DMS53 treated with DMSO at 0.1 percent for 48 hours (cell line): ENCODE measurements around the gene EPHB1.
"Not testable (repeated sequence)": the region's sequence is repeated elsewhere in the genome, so short reads cannot be mapped to it uniquely, and the experiment has no call there.

ENCODE experiments used
- DNase-seq: peaks from one replicate; lab custom pipeline; 2025; ENCODE audit not compliant: unreplicated experiment; lab: John Stamatoyannopoulos, UW

Gene EPHB1

DNA sequence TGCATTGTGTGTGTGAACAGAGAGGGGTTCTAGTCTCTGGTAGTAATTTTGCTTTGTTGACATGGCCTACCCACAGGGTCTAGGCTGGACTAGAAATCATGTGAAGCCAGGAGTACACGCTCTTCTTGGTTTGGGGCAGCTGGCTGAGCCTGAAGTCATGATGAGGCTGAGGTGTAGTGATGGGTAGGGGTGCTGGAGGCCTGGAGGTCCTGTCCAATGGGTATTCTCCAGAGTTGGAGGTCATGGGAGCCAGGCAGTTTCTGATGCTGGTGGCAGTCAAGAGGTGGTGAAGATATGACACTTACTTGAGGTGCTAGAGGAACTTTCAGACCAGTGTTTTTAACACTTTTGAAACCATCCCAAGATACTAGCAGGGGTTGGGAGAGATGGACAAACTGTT lies 18.5 kb upstream of the EPHB1 start:
- no peak for DNase-seq

DNA sequence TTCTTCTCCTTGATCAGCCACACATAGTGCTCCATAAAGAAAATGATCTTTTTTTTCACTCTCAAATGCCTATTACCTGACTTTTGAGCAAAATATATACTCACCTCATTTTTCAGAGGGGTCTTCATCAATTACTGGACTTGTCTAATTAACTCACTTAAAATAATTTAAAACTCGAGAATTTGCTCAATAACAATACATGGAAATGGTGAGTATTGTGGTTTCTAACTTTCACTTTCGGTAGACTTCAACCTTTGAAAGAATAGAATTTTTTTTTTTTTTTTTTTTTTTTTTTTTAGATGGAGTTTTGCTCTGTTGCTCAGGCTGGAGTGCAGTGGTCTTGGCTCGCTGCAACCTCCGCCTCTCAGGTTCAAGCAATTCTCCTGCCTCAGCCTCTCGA lies 17.7 kb upstream of the EPHB1 start:
- DNase-seq = no peak

- DNase-seq = not testable (repeated sequence)
Measured at GRCh38 chr3:134788283-134788682, 6.8 kb upstream of the EPHB1 start.

- DNase-seq = no peak
Measured at GRCh38 chr3:134790065-134790464, 5.0 kb upstream of the EPHB1 start.

DNA sequence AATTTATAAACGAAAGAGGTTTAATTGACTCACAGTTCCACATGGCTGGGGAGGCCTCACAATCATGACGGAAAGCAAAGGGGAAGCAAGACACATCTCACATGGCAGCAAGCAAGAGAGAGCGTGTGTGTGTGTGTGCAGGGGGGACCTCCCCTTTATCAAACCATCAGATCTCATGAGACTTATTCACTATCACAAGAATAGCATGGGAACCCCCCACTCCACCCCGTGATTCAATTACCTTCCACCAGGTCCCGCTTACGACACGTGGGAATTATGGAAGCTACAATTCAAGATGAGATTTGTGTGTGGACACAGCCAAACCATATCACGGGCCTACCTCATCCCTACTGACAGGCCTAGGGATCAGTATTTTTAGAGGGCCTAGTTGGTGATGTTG lies 3.1 kb upstream of the EPHB1 start:
- no peak for DNase-seq

GRCh38 chr3:134792700-134793099 lies 2.4 kb upstream of the EPHB1 start:
- no peak for DNase-seq

- DNase-seq = no peak
Measured at GRCh38 chr3:134793562-134793961, 1.5 kb upstream of the EPHB1 start.

DNA sequence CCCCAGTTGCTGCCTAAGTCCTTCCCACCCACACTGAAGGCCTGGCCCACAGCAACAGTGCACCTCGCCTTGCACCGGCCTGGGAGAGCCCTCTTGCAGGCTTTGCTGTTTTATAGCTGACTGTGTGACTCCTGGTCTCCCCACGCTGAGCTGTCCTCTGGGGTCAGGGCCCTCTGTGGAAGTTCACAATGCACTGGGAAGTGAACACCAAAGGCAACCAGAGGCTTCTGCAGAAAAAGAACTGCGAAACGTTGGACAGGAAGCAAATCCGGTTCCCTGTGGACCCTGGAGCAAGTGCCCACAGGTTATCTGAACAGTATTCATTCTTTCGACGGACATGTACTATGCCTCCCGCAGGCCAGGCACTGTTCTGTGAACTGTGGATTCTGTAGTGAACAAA lies 737 bp upstream of the EPHB1 start:
- DNase-seq = no peak

DNA sequence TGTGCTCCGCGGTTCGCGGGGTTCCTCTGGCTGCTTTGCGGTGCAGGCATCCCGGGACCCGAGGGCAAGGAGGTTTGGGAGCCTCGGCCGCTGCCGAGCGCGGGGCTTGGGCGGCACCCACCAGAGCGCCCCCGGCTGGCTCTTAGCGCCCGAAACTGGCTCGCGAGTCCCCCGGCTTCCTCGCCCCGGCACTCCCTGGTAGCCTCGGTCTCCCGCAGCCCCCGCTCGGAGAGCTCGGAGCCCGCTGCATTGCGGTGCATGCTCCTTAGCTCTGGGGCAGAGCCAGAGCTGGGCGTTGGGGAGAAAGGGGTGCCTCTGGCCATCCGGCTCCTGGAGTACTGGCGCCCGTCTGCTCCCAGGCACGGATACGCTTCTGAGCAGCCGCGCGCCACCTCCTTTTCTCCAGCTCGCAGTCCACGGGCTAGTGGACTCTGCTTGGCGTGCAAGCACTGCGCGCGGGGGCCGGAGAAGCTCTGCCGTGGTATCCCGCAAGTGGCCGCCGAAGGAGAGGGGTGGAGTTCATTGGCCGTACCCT lies 753 bp downstream of the EPHB1 start:
- no peak for DNase-seq

DNA sequence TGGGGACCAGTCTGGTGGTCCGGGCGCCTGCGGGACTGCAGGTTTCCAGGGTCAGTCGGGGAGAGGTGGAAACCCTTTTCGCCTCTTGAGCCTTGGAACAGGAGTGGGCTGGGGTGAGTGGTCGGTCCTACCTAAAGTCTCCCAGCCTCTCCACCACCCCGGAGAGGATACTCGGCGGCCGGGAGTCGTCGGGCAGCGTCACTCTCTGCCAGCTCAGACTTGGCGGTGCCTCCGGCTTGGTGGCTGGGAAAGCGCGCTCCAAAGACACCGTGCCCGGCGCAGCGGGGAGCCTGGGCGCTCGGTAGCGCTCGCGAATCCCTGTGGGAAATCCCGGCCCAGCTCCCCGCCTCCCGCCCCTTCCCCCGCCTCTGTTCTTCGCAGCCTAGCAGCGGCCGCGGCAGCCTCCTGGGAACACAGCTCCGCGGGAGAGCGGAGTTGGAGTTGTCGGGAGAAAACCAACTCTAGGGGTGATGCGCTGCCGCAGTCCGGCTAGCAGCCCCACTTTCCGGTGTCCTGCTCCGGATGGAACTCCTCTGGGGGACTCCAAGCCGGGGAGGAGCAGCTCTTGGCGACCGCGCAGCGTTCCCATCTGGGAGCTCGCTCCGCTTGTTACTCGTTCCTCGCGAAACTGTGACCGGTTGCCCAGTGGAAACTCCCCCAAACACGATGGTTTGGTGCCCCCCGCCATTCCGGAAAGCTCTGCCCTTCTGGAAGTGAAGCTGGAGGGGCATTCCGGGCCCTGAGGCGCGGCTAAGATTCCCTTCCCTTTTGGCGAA lies 1.4 kb downstream of the EPHB1 start:
- DNase-seq = no peak

DNA sequence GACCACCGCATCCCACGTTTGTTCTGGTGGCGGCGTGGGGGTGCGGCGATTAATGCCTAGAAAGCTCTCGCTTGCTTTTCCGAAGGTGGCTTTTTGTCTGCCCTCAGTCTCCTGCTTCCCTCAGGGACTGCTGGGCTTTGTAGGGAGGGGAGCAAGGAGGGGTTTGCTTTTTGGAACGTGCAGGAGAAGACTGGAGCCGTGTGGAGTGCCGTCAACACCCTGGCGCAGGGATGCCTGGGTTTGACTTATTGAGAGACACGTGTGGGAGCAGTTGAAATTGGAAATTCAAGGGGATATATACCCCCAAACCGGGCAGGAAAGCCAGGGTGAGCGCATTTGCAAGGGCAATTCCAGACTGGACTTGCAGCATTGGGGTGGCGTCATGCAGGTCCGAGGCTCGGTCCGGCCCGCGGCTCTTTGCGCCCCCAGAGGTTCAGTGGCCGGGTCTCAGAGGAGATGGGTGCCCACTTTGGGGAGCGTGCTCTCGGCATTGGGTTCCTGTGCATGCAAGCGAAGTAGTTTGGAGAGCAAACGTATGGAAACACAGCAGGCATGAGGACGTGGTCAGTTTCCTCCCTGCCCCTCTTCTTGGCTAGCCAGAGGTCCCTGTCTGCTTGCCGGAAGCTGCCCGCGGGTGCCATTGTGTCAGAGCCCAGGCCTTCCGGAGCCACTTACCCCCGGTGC lies 2.1 kb downstream of the EPHB1 start:
- DNase-seq = no peak

- DNase-seq = no peak
Measured at GRCh38 chr3:134797741-134798451, 2.8 kb downstream of the EPHB1 start.

DNA sequence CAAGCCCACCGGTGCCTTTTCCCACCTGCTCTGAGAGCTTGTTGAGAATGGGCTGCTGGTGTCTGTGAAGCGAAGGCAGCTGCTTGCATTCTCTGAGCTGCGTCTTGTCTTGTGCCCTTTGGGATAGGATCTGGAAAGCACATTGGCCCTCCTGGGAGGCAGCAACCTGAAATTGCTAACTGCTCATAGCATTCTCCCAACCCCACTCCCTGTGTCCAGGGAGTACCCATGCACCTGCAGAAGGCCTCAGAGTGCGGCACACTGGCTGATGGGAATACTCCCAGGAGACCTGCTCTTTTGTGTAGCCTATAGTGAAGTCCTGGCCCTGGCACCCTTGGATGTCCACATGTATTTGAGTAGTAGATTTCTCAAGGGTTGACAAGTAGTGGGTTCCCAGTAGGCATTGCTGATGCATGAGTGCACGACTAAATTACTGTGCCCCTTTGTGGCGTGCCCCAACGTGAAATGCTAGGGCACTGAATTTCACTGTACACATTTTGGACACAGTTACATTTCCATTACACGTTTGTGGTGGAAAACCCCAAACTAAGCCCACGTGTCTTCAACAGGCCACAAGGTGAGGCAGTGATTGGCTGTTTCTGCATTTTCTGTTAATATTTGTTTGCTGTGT lies 3.7 kb downstream of the EPHB1 start:
- DNase-seq = no peak

DNA sequence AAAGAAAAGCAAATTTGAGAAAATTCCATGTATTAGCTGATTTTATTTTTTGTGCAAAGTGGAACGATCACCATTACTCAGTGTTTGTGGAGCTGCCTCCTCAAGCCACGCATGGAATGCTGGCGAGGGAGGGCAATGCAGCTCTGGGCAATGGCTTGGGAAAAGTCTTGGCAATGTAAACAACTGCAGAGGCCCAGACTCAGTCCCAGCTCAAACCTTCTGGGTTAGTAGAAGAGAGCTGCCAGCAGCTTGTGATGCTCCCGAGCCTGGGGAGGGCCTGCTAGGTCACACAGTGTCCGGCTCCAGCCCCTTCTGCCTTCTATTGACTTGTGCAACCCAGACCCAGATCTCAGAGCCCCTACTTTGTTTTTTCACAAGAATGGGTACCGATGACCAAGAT lies 4.3 kb downstream of the EPHB1 start:
- no peak for DNase-seq

DNA sequence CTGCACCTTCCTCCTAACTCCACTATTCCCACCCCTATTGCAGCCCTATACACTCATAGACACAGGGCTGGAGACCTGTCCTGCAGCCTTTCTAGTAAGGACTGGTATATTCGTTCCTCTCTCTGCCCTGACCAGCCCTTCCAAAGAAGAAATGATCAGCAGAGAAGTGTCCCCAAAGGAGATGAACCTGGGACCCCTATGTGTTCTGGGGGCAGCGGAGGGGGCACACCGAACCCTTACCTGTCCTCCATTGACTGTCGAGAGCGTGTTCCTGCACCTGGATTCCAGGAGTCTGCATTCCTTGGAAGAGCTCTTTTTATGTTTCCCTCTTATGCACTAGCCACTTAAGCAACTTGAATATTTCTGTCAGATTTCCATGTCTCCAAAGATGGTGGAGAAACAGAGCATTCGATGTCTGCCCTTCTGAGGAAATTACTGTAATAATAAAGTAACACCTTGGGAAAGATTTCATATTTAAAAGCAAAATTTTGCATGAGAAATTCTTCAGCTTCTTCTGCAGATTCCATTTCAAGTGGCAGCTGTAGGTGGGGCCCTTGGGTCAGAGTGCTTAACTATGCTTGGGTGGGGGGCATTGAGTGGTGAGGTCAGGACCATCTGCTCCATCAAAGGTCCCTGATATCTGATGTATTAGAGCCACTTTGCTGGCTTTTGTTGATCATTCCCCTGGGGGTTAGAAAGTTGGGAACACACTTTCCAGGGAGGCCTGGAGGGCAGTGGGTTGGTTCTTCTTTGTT lies 6.3 kb downstream of the EPHB1 start:
- no peak for DNase-seq

DNA sequence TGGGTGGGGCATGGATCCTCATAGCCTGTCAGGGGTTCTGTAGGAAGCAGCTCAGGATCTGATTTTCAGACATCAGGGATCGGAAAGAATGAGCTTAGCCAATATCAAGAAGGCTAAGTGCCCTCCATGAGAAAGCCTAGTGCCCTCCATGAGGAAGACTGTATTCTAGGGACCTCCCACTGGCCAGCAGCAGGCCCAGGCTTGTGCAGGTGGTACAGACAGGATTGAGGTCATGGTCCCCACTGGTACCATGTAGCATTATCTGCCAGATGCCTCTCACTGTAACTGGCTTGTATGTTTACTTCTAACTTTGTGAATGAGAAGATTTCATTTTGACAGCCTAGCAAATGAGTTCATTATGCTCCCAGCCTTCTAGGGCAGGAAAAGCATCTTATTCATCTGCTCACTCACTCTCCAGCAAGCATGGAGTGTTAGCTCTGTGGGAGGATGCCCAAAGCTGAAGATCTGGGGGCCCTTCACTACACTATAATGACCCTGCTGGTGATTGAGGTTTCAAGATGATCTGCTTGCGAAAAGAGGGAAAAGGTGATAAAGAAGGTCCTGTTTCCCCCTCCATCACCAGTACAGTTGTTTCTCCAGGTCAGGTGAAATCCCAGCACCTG lies 7.5 kb downstream of the EPHB1 start:
- no peak for DNase-seq

DNA sequence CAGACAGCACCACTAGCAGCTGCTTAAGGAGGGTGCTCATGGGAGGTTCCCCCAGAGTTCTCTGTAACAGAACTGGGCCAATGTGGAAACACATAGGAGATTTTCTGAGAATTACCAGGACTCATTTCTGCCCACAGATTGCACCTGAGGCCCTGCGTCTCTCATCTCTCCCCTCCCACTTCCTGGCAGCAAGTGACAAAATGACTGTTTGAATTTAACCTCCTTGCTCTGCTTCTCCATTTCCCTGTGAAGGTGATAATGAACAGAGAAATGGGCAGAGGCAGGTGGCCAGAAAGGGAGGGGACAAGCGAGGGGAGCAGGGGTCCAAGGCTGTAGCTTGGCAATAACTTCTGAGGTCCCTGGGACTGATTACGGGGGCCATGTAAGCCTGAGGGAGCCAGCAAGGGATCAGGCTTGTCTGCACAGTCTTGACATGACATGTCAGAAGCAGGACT lies 8.0 kb downstream of the EPHB1 start:
- no peak for DNase-seq

GRCh38 chr3:134803652-134804051 lies 8.6 kb downstream of the EPHB1 start:
- no peak for DNase-seq

DNA sequence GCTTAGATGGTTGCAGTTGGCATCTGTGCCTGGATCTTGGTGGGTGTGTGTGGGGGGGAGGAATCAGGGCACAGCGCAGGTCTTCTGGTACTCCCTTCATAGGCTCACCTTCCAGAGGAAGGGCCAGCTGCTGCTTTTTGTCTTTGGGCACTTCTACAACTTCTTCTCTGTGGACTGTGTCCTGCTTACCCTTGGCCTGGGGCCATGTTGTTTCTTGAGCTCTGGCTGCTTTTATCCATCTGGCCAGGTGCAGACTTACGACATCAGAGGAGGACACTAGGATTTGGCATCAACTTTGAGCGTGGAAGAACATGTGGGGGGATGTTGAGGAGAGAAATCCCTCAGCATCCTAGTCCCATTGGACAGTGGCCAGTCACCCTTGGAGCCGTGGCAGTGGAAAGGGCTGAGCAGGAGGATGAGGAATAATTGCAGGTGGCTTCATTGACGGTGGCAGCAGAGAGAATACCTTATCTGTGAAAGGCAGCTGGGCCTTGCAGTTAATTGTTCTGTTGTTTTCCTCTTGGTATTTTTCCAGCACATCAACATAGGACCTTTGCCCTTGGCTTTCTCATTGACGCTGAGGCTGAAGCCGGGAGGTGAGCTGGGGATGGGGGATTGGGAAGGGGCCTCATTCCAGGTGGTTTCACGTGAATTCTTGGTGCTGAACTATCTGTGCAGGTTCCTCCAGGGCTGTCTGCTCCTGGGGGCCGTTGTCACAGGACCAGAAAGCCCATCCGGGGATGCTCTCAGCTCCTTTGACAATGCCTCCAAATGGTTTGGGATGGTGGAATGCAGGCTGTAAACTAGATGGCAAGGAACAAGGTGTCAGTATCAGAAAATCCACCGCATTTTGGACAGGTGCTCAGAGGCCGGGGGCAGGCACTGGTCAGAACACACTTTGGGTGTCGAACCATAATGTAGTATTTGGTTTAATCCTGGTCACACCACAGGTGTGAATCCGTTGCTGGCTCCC lies 9.7 kb downstream of the EPHB1 start:
- DNase-seq = no peak
